GM18873 (cell line): ENCODE measurements around the gene PCLAF.
"Not testable (repeated sequence)": the region's sequence is repeated elsewhere in the genome, so short reads cannot be mapped to it uniquely, and the experiment has no call there.

Experiments used
- ATAC-seq: cut with Tn5 transposase; IDR thresholded peaks from one replicate; pipeline ENCODE4 v1.9.1; 2021; ENCODE audit warnings: mild to moderate bottlenecking, moderate library complexity, moderate number of reproducible peaks; ENCODE audit not compliant: unreplicated experiment, low FRiP score

PCLAF gene

DNA sequence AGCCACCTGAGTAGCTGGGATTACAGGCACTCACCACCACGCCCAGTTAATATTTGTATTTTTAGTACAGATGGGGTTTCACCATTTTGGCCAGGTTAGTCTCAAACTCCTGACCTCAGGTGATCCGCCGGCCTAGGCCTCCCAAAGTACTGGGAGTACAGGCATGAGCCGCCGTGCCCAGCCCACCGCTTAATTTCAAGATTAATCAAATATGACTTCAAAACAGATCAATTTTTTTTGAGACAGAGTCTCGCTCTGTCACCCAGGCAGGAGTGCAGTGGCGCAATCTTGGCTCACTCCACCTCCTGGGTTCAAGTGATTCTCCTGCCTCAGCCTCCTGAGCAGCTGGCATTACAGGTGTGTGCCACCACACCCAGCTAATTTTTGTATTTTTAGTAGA is 9.9 kb downstream of the PCLAF start:
- ATAC-seq: not testable (repeated sequence)

DNA sequence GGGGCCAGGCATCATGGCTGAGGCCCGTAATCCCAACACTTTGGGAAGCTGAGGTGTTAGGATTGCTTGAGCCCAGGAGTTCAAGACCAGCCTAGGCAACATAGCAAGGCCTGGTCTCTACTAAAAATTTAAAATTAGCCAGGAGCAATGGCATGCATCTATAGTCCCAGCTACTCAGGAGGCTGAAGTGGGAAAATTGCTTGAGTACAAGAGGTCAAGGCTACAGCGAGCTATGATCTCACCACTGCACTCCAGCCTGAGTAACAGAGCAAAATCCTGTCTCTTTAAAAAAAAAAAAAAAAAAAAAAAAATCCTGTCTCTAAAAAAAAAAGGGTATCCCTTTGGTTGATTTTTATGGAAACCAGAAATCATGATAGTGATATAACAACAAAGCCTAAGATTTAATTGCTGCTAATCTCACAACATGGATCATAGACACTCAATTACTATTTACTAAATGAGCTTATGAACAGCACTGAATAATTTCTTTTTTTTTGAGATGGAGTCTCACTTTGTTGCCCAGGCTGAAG is 12.1 kb downstream of the PCLAF start:
- no peak for ATAC-seq

DNA sequence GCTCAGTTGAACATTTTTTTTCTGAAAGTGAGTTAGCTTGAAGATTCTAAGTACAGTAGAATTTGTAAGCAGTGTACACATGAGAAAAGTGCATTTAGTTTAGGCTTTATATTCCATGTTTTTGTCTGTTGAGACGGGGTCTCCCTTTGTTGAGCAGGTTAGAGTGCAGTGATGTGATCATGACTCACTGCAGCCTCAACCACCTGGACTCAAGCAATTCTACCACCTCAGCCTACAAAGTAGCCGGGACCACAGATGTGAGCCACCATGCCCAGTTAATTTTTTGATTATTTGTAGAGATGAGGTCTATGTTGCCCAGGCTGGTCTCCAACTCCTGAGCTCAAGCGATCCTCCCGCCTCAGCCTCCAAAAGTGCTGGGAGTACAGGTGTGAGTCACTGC is 20.0 kb downstream of the PCLAF start:
- ATAC-seq: no peak

DNA sequence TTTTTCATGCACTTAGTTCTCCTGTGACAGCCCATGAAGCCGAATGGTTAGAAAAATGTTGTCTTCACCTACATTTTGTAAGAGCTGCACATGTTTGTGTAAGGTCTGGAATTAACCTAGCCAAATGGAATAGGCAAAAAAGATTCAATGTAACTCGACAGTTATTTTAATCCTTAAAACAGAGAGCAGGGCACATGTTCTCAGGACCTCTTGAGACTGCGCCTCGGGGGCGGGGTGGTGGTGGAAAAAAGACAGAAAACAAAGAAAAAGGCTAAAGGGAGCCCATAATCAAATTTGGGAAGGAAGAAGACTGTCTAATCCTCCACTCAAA is 24.6 kb downstream of the PCLAF start:
- ATAC-seq: no peak

DNA sequence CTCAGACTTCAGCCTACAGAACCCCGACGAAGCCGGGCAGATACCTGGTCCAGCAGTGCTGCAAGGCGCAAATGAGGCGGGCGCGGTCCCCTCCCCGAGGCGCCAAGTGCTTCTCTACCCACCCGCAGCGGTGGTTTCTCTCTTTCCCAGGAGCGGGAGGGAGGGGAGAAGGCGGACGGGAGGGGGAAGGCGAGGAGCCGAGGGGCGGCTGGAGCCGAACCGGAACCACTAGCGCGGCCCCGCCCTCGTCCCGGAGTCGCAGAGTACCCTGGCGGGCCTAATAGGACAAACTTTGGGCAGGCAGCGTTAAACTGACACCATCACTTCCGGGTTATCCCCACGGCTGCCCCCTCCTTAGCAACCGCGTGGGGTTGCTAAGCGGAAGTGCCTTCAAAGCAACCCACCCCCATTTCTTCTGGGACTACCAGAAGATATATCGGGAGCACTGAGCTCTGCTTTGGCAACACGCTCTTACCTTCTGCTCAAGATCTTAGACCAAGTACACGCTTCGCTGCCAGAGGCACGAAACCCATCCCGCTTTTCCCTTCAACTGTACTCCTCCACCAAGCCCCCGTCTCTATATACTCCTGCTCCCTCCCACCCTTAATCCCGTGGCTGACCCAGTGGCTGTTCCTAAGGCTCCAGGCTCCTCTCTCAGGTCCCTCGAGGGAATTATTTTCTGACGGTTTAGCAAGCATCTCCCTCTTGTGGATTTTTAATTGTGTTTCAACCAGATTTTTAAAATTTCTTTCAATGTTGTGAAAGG is 25.1 kb downstream of the PCLAF start, which contains the start of gene CSNK1G1:
TSS of gene CSNK1G1 (minus strand) at position 230 of the 766 bp plus-strand sequence. CDS start 55,674 bp downstream, outside the sequence.
- peak; percentile 90 for ATAC-seq

DNA sequence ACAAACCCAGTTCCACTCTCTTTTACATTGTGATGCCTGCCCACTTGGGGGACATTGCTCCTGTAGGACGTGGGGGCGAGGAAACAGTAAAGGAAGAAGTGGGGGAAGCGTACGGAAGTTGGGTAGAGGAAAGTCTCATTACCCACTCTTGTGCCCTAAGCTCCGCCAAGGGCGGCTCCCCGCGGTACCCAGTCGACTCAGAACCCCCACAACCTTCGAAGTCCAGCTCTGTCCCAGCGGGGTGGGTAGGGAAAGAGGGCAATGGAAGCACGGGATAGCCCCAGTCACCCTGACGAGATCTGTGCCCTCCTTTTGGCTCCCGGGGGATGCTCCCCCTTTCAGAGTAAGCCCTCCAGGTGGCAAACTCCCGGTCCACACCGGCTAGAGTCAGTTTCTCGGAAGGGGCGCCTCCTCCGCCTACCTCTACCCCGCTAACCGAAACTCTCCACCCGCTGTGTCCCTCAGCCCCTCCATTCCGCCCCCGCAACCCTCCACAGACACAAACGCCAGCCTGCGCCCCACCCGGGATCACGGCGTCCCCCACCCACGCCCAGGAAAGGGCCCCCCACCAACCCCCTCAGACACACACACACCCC is 25.8 kb downstream of the PCLAF start:
- ATAC-seq: no peak

DNA sequence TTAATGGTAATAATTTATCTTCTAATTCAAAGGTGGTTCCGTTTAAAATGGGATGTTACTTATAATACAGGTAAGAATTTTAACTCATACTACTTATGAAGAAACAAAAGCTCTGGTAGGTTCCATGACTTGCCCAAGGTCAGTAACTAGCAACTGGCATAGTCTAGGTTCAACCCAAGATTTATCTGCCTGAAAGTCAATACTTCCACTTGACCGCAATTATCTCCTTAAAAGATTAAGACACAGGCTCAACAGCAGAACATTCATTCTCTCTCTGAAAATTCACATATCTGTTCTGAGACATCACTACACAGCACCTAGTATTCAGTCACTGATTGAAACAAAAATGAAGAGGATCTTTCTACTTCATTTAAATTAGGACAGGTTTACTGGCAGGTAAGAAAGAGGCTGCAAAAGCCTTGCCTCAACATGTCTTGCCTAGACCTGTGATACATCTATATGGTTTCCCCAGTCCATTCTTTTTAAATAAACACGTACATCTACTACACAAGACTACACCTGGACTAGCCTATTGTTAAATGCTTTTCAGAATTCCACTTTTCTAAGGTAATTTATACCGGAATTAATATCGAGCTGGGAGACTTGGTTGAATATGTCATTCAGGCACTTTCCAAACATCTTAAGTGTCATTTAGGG is 26.4 kb downstream of the PCLAF start:
- no peak for ATAC-seq

DNA sequence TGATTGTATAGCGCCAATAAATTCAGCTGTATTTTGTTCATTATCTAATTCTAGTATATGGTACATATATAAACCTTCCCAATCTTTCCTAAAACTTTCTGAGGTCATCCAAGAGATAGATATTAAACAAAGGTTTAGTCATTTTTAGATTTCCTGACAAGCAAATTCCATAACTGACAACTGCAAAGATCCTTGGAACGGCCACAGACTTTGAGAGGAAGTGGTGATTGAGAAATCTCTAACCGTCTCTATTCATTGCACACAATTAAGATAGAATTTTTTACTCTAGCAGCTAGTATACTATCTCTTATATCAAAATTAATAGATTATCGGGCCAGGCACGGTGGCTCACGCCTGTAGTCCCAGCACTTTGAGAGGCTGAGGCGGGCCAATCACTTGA is 30.0 kb downstream of the PCLAF start:
- ATAC-seq: no peak

DNA sequence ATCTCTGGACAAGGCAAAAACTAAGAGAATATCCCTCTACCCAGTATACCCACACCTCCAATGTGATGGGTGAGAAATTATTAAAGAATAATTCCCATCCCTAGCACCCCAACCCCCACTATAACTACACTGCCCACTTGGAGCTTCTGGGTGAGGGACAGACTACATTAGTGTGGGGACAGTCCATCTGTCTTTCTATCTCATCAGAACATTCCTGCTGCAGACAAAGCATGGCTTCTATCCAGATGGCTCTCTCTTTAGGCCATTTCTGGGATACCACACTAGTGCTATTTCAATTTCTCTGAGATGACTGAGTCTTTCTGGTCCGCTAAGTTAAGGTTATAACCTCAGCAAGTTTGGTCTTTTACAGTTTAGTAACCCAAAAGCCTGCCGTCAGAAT is 31.9 kb downstream of the PCLAF start:
- no peak for ATAC-seq

DNA sequence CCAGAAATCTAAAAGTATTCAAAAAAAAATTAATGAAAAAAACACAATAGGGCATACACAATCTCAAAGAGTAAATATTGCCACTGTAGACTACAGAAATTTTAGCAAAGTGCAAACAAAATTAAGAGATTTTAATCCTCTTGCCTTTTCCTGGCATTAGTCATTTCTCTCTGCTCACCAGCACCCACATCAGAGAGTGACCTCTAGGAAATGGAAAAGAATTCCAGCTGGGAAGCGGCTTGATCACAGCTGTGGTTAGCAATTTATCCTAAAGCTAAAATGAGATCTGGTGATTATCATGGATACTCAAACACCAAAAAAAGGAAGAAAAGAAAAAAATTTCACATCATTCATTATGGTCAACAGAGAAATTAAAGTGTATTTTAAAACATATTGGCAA is 32.8 kb downstream of the PCLAF start:
- ATAC-seq: no peak

DNA sequence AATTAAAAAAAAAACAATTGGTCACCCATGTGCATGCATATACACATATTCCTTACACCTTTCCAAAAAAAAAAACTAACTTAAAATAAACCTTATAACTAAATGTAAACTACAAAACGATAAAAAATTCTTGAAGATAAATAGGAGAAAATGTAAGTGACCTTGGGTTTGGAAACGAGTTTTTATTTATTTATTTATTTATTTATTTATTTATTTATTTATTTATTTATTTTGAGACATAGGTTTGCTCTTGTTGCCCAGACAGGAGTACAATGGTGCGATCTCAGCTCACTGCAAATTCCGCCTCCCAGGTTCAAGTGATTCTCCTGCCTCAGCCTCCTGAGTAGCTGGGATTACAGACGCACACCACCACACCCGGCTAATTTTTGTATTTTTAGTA is 35.0 kb downstream of the PCLAF start:
- ATAC-seq: not testable (repeated sequence)

DNA sequence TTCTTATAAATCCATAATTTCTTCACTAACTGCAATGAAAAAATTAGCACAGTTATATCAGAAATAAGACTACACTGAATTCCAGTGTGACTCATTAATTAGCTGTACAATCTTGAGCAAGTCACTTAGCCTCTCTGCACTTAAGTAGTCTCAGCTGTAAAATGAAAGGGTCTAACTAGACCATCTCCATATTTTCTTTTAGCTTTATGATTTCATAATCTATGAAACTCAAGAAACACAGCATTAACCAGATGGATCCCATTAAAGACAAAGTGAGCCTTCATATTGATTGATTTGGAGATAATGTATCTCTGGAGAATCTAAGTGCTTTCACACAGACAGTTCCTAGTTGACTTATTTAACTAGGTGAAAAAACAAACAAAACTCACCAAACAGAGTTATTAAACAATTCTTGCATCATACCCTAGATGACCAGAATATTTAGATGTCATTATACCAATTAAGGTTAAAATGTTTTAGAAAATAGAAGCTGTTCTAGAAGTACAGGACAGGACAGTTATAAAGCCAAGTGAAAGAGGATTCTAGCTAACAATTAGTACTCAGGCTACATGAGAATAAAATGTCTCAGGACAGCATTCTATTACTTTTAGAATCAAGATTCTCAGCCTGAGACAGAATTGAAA is 36.5 kb downstream of the PCLAF start:
- ATAC-seq: no peak

DNA sequence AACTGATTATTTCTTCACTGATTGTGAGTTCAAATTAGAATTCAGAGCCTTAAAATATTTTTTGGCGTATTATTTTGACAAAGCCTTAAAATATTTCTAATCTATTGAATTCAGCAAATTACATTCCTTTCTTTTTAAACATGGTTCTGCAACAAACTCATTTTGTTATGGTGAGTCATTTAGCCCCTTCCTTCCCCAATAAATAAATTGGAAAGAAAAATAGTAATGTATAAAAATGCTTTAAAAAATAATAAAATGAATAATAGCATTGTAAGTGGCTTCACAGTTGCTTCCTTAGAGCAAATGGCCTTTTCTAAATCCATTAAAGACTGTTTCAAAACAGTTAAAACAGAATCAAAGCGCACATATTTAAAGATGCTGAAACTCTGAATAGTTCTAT is 37.4 kb downstream of the PCLAF start:
- ATAC-seq: no peak

DNA sequence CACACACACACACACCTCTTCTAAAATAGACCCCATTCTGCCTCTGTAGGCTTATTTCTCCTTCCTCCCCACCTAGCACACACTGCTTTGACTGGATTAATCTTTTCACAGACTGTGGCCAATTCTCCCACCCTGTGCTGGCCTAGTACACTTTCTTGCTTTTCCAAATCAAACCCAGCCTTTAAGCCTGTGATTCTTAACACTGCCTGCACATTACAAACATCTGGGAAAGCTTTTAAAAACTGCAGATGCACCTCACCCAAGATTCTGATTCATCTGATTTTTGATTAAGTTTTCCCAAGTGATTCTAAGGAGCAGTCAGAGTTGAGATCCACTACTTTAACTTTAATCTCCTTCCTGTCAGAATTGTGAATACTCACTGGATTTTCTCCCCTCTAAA is 38.0 kb downstream of the PCLAF start:
- ATAC-seq: no peak

DNA sequence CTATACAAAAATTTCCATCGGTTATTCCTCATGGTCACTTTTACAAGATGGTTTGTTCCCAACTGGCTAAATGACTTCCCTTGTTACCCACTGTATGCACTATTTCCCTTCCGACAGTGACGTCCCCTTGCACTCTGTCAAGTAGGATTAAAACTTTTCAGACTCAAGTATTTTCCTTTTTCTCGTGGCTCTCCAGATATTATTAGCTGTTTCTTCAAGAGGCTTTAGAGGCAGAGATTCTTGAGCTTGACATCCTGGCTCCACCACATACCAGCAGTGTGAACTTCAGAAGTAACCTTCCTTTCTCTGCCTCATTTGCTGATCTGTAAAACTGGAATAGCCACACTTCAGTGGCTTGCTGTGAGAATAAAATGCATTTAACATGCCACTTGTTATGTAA is 39.3 kb downstream of the PCLAF start:
- ATAC-seq: no peak

DNA sequence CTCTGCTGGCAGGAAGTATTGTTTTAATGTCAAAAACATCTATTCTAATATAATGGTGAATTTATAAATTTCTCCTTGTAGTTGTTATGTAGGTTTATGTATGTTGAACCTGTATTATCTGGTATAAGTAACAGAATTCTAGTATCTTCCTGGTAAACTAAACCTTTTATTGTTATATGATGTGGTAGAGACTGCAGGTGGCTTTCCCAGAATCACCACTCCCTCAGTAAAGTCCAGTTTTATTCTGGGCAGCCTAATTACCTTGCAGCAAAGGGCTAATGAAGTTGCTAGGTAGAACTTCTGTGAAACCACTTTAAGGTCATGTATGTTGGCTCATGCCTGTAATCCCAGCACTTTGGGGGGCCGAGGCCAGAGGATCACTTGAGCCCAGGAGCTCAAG is 40.9 kb downstream of the PCLAF start:
- ATAC-seq: no peak

DNA sequence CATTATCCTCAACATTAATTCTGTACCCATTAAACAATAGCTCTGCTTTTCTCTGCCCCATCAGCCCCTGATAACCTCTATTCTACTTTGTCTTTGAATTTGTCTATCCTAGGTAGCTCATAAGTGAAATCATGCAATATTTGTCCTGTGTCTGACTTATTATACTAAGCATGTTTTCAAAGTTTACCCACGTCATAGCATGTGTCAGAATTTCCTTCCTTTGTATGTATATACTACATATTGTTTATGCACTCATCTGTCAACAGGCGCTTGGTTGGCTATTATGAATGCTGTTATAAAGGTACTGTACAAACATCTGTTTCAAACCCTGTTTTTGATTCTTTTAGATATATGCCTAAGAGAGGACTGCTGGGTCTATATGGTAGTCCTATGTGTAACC is 43.5 kb downstream of the PCLAF start:
- ATAC-seq: no peak

DNA sequence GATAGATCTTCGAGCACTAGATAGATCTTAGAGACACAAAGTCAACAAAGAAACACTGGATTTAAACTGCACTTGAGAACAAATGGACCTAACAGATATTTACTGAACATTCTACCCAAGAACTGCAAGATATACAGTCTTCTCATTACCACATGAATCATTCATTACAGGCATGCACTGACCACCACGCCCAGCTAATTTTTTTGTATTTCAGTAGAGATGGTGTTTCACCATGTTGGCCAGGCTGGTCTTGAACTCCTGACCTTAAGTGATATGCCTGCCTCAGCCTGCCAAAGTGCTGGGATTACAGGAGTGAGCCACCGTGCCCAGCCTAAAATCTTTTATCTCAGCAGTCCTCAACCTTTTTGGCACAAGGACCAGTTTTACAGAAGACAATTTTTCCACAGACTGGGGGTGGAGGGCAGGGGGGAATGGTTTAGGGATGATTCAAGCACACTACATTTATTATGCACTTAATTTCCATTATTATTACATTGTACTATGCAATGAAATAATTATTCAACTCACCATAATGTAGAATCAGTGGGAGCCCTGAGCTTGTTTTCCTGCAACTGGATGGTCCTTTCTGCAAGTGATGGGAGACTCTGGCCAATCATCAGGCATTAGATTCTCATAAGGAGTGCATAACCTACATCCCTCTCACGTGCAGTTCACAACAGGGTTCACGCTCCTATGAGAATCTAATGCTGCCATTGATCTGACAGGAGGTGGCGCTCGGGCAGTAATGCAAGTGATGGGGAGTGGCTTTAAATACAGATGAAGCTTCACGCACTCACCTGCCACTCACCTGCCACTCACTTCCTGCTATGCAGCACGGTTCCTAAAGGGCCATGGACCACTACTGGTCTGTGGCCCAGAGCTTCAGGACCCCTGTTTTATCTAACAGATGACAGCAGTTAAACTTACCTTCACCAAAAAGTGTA is 47.0 kb downstream of the PCLAF start:
- ATAC-seq: no peak

DNA sequence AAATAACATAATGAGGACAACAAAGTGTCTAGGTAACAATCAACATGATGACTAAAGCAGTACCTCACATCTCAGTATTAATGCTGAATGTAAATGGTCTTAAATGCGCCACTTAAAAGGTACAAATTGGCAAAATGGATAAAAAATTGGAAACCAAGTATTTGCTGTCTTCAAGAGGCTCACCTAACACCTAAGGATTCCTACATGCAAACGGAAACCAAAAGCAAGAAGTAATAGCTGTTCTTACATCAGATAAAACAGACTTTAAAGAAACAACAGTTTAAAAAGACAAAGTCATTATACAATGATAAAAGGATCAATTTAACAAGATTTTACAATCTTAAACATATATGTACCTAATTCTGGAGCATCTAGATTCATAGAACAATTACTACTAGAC is 47.7 kb downstream of the PCLAF start:
- ATAC-seq: no peak

DNA sequence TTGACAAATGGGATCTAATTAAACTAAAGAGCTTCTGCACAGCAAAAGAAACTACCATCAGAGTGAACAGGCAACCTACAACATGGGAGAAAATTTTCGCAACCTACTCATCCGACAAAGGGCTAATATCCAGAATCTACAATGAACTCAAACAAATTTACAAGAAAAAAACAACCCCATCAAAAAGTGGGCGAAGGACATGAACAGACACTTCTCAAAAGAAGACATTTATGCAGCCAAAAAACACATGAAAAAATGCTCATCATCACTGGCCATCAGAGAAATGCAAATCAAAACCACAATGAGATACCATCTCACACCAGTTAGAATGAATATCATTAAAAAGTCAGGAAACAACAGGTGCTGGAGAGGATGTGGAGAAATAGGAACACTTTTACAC is 49.6 kb downstream of the PCLAF start:
- not testable (repeated sequence) for ATAC-seq
